RPMI7951 (cell line): ENCODE data around the gene TEX10. TPM values are rescaled to one million over a fixed set of nuclear protein-coding genes. Genes with fewer than 3 reads are reported as not detected.

Experiments
- DNase-seq: peaks from one replicate; pipeline ENCODE4 v3.0.0-alpha.2; 2012; ENCODE audit warnings: low read depth
- total RNA-seq: library from RNA; depleted of rRNA; stranded (reverse); fragments of >200 nt; shearing (Covaris generic); gene quantifications from 2 replicates; pipeline ENCODE4 v1.2.3, GENCODE V29; 2014; rRNA removed

TEX10 gene
- total RNA-seq, 1 experiment from 2014 or later: 38.3 TPM

GRCh38 chr9:100285601-100286000 is 67.1 kb downstream of the TEX10 start:
- no peak for DNase-seq

GRCh38 chr9:100285080-100285479 is 67.7 kb downstream of the TEX10 start:
- no peak for DNase-seq

GRCh38 chr9:100284247-100284646 is 68.5 kb downstream of the TEX10 start:
- no peak for DNase-seq

GRCh38 chr9:100282388-100282719 is 70.4 kb downstream of the TEX10 start:
- no peak for DNase-seq

GRCh38 chr9:100281676-100282387 is 70.9 kb downstream of the TEX10 start:
- no peak for DNase-seq

- no peak for DNase-seq
Measured at GRCh38 chr9:100281066-100281465, 71.7 kb downstream of the TEX10 start.

GRCh38 chr9:100277166-100277979 is 75.4 kb downstream of the TEX10 start:
- peak; percentile 76 for DNase-seq

GRCh38 chr9:100269656-100270055 is 83.1 kb downstream of the TEX10 start:
- no peak for DNase-seq

- DNase-seq: no peak
Measured at GRCh38 chr9:100268271-100268670, 84.5 kb downstream of the TEX10 start.

- no peak for DNase-seq
Measured at GRCh38 chr9:100267211-100267610, 85.5 kb downstream of the TEX10 start.

Other genes with a start within 250 kb of the TEX10 start
- gene MSANTD3, start 74.2 kb upstream of the TEX10 start, total RNA-seq: 70.5 and 75.1 TPM in 2 replicates
- gene TMEFF1, start 120.2 kb upstream of the TEX10 start, total RNA-seq: 0.48 and 2.1 TPM in 2 replicates
- 0.48 and 0.59 TPM in 2 replicates for gene CAVIN4, start 225.1 kb upstream of the TEX10 start, total RNA-seq